Stimulated activated CD4-positive, alpha-beta T cell treated with anti-CD3 and anti-CD28 coated beads, TNF-alpha, amount 100 ng/mL, for 24 hours (primary cell): Measurements from ENCODE around the gene A4GALT.

Source experiments
- DNase-seq, 3 experiments: peaks; one replicate each; pipeline ENCODE4 v3.0.0-alpha.2; 2020; ENCODE audit warnings: low read depth in 3 of 3

The A4GALT gene

GRCh38 chr22:42648368-42649245, 72.1 kb downstream of the A4GALT start:
- DNase-seq: peak in 2 of 3 experiments; percentile 16 to 17

DNA sequence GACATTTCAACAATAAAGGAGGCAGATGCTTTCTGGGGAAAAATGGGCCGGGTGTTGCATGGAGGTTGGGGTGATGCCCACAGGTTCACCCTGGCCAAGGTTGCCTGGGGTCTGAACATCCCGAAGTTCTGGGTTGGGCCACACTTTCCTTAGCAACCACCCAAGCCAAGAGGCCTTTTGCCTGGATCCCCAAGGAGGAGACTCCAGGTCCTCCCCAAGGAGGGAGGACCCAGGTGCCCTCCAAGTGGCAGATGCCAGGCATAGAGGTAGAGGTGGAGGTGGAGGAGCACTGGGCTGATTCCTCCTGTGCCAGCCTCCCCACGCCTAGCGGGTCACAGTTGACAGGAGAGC, 72.7 kb downstream of the A4GALT start:
- DNase-seq: no peak

DNA sequence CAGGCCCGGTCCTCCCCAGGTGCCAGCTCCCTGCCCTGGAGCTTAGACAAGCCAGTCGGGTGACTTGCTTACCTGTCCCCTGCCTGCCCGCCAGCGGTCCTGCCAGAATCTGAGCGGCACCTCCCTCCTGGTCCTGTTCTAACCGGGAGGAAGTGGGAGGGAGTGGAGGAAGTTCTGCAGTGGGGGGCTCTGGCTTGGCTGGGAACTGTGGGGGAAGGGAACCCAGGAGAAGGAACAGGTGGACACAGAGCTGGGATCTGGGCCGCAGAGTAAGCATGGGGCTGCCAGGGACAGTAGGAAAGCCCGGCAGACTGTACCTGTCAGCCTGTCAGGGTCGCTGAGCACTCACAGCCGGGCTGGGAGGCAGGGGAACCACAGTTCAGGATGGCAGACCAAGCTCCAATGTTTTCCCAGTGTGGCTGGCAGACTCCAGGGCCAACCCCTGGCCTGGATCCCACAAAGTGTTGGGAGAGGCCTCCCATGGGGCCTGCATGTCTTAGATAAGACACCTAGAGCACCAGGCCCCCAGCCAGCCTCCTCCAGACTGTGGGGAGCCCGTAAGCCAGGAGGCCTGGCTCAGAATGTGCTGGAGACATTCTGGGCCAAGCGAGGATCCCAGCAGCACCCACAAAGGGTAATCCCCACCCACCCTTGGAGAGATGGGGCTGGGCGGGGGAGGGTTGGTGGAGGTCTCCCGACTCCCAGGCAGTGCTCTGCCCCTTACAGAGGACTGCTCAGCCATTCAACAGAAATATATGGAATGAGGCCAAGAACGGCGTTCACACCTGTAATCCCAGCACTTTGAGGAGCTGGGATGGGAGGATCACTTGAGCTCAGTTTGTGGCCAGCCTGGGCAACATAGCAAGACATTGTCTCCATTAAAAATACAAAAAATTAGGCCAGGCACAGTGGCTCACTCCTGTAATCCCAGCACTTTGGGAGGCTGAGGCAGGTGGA, 73.8 kb downstream of the A4GALT start:
- no peak for DNase-seq

- no peak for DNase-seq
Measured at GRCh38 chr22:42645938-42646568, 74.6 kb downstream of the A4GALT start.

DNA sequence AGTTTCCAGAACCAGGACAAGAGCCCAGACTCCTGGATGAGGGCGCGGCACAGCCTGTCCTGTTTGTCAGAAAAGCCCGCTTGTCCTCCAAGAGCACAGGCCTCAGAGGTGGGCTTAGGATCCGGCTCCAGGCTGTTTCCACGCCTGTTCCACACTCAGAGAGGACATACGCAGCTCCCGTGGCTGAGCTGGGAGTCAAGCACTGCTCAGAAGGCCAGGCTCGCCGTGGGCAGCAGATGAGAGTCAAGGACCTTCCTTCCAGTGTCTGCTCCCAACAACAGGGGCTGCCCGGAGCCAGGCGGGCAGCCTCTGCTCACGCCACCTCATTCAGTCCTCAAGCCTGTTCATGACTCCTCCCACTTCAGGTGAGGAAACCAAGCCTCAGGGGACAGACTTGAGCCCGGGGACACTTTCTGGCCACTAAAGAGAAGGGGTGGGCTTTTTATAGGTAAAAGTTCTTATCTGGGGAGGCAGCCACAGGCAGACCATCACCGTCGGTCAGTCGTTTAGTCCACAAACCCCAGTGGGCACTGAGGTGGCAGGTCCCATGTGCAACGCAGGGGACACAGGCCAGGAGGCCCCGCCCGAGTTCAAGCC, 75.2 kb downstream of the A4GALT start:
- DNase-seq: no peak

- DNase-seq: no peak
Measured at GRCh38 chr22:42644422-42645340, 76.0 kb downstream of the A4GALT start.

- DNase-seq: no peak
Measured at GRCh38 chr22:42643634-42644421, 76.8 kb downstream of the A4GALT start.

GRCh38 chr22:42642806-42643633, 77.7 kb downstream of the A4GALT start:
- no peak for DNase-seq
